Right lobe of liver (tissue), 4 donors: ENCODE data around the gene NSL1.

Source experiments
- POLR2A ChIP-seq: fragments of 450-650 bp; IDR thresholded peaks from one replicate; pipeline ENCODE4 v1.6.1; 2017; ENCODE audit warnings: antibody characterized with exemption, mild to moderate bottlenecking
- TF ChIP-seq, protein P1 (sequence below), 4 donors: fragments of 200-600 bp in 3 of 4; fragments of 450-650 bp in 1 of 4; IDR thresholded peaks; one replicate each; pipeline versions ENCODE4 v1.5.1 to v1.8.0; 2016 to 2022; ENCODE audit warnings: antibody characterized with exemption in 4 of 4, mild to moderate bottlenecking in 2 of 4
- donor health status: DM: no; HTN: no; CAD: no.
- donor health status: DM: no; HTN: no; CAD: no.
- donor health status: DM: no; HTN: yes; CAD: no.

DNA sequence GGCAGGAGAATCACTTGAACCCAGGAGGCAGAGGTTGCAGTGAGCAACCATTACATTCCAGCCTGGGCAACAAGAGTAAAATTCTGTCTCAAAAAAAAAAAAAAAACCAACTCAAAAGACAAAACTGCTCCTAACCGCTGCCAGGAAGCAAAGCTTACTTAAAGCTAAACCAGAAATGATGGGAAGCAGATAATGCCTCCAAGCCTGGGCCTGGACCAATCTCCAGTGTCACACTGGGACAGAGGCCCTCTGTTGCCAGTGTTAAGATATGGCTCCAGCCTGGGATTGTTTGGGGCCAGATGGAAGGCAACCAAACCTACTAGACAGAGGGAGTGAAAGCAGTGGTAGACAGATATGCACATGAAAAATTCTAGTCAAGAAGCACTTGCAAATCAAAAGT is 36.9 kb downstream of the NSL1 start:
- TF ChIP-seq, protein P1, sequence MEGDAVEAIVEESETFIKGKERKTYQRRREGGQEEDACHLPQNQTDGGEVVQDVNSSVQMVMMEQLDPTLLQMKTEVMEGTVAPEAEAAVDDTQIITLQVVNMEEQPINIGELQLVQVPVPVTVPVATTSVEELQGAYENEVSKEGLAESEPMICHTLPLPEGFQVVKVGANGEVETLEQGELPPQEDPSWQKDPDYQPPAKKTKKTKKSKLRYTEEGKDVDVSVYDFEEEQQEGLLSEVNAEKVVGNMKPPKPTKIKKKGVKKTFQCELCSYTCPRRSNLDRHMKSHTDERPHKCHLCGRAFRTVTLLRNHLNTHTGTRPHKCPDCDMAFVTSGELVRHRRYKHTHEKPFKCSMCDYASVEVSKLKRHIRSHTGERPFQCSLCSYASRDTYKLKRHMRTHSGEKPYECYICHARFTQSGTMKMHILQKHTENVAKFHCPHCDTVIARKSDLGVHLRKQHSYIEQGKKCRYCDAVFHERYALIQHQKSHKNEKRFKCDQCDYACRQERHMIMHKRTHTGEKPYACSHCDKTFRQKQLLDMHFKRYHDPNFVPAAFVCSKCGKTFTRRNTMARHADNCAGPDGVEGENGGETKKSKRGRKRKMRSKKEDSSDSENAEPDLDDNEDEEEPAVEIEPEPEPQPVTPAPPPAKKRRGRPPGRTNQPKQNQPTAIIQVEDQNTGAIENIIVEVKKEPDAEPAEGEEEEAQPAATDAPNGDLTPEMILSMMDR (IDR thresholded peaks at IDR 0.05), result no peak
- TF ChIP-seq POLR2A, result no peak
